ENCODE measurements around the gene TMEM17. TPM values are rescaled to one million over a fixed set of nuclear protein-coding genes. Genes with fewer than 3 reads are reported as not detected.
"Not testable (repeated sequence)": the region's sequence is repeated elsewhere in the genome, so short reads cannot be mapped to it uniquely, and the experiment has no call there.

Gene TMEM17
- total and polyA plus RNA-seq, 10 donors: 0.22 to 2.6 (median 0.69) TPM; not detected in 1

GRCh38 chr2:62537814-62538213 is 31.8 kb upstream of the TMEM17 start:
- H3K9me3 ChIP-seq: peaks cover 0 to 28% (median 10%) of the 10 kb centered on the region in 8 donors
- no peak for DNase-seq
- intact Hi-C loops (cut with DNase I; ENCODE audit: low total_unique reads): no loop called here
- H3K27me3 ChIP-seq (replicated peaks in 1 of 7): peaks cover 0 to 6% (median 0%) of the 10 kb centered on the region in 7 donors
- WGBS, 5 donors: 88 to 96% (median 93%) methylated on average over 8 of the region's 8 CpGs
- TF ChIP-seq, protein P1, sequence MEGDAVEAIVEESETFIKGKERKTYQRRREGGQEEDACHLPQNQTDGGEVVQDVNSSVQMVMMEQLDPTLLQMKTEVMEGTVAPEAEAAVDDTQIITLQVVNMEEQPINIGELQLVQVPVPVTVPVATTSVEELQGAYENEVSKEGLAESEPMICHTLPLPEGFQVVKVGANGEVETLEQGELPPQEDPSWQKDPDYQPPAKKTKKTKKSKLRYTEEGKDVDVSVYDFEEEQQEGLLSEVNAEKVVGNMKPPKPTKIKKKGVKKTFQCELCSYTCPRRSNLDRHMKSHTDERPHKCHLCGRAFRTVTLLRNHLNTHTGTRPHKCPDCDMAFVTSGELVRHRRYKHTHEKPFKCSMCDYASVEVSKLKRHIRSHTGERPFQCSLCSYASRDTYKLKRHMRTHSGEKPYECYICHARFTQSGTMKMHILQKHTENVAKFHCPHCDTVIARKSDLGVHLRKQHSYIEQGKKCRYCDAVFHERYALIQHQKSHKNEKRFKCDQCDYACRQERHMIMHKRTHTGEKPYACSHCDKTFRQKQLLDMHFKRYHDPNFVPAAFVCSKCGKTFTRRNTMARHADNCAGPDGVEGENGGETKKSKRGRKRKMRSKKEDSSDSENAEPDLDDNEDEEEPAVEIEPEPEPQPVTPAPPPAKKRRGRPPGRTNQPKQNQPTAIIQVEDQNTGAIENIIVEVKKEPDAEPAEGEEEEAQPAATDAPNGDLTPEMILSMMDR (IDR thresholded peaks at IDR 0.05 in 8 of 11, conservative IDR thresholded peaks at IDR 0.05 in 3 of 11): no peak
- TF ChIP-seq POLR2AphosphoS5 (IDR thresholded peaks at IDR 0.05) (no peak), POLR2A (IDR thresholded peaks at IDR 0.05) (no peak)
- H3K4me1 ChIP-seq: no peaks in the 10 kb centered on the region
- no peak overlapping the region for H3K4me3 ChIP-seq
- no peaks in the 10 kb centered on the region for H3K36me3 ChIP-seq
- no peak overlapping the region for H3K27ac ChIP-seq

DNA sequence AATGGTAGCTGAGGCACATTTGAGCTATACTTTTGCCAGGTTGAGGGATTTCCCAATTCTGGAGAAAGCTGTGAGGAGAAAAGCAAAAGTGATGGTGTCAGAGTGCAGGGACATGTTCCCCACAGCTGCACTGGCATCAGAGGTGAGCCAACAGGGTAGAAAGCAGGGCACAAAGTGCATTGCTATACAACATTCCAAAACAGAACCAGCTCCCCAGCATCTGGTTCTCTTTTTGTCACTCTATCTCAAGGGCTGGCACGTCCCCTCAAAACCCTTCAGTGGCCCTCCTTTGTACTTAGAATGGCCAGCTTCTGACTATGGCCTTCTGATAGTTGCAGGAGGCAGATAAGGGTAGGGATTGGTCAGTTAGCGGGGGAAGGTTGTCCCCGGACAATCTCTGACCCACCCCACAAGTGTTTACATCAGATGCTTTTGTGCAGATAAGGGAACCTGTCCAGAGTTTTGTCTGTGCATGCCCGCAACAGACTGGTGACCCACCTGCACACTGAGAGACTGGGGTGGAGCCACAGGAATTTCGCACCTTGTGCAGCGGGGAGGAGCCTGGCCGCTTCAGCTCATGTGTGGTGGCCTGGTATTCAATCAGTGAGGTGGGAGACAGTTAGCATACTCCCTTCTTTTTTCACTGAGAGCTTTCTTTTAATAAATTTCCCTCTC is 31.0 kb upstream of the TMEM17 start:
- peaks cover 0 to 28% (median 10%) of the 10 kb centered on the region in 8 donors for H3K9me3 ChIP-seq
- TF ChIP-seq POLR2A (IDR thresholded peaks at IDR 0.05): no peak
- TF ChIP-seq, protein P1 (IDR thresholded peaks at IDR 0.05 in 8 of 11, conservative IDR thresholded peaks at IDR 0.05 in 3 of 11): no peak
- no peak overlapping the region for H3K4me3 ChIP-seq
- H3K27ac ChIP-seq: no peak overlapping the region
- no peak for DNase-seq
- intact Hi-C loops (cut with DNase I; ENCODE audit: low total_unique reads): no loop called here
- no peaks in the 10 kb centered on the region for H3K36me3 ChIP-seq
- peaks cover 0 to 6% (median 0%) of the 10 kb centered on the region in 7 donors for H3K27me3 ChIP-seq (replicated peaks in 1 of 7)
- 91 to 96% (median 93%) methylated on average over 7 of the region's 7 CpGs for WGBS, 5 donors
- H3K4me1 ChIP-seq: no peaks in the 10 kb centered on the region

DNA sequence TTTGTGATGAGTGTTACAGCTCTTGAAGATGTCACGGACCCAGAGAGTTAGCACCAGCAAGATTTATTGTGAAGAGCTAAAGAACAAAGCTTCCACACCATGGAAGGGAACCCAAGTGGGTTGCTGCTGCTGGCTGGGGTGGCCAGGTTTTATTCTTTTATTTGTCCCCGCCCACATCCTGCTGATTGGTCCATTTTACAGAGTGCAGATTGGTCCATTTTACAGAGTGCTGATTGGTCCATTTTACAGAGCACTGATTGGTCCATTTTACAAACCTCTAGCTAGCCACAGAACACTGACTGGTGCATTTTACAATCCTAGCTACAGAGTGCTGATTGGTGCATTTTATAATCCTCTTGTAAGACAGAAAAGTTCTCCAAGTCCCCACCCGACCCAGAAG is 29.5 kb upstream of the TMEM17 start:
- H3K4me3 ChIP-seq; H3K27me3 ChIP-seq (replicated peaks in 1 of 7); H3K27ac ChIP-seq; DNase-seq; H3K36me3 ChIP-seq; H3K4me1 ChIP-seq; intact Hi-C loops (cut with DNase I; ENCODE audit: low total_unique reads): not testable (repeated sequence)
- 77 to 95% (median 79%) methylated on average over 3 of the region's 3 CpGs for WGBS, 5 donors
- peaks cover 0 to 28% (median 10%) of the 10 kb centered on the region in 8 donors for H3K9me3 ChIP-seq

DNA sequence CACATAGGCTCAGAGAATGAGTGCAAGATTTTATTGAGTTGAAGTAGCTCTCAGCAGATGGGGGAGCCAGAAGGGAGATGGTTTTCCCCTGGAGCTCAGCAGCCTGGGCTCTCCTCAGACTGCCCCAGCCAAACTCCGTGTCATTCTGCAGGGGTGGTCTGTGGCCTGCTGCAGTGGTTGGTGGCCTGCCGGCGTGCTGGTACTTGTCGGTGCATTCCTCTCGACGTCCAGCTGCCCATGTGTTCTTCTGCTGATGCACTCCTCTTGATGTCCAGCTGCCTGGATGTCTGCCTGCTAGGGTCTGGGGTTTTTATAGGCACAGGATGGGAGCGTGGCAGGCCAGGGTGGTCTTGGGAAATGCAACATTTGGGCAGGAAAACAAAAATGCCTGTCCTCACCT is 25.6 kb upstream of the TMEM17 start:
- Histone ChIP-seq H3K4me3 (no peak overlapping the region), H3K36me3 (no peaks in the 10 kb centered on the region), H3K4me1 (no peaks in the 10 kb centered on the region), H3K27ac (no peak overlapping the region), H3K27me3 (replicated peaks in 1 of 7) (peaks cover 0 to 6% (median 0%) of the 10 kb centered on the region in 7 donors), H3K9me3 (peaks cover 0 to 28% (median 10%) of the 10 kb centered on the region in 8 donors)
- 83 to 90% (median 86%) methylated on average over 7 of the region's 7 CpGs for WGBS, 5 donors
- no peak for TF ChIP-seq POLR2A (IDR thresholded peaks at IDR 0.05)
- TF ChIP-seq POLR2AphosphoS5 (IDR thresholded peaks at IDR 0.05): no peak
- TF ChIP-seq, protein P1 (IDR thresholded peaks at IDR 0.05 in 8 of 11, conservative IDR thresholded peaks at IDR 0.05 in 3 of 11): no peak
- no peak for DNase-seq
- intact Hi-C loops (cut with DNase I; ENCODE audit: low total_unique reads): no loop called here

Measured in spleen (tissue), 11 donors.